GM19463 (cell line): ENCODE measurements around the gene PER1.

Experiments
- ATAC-seq: cut with Tn5 transposase; IDR thresholded peaks from one replicate; pipeline ENCODE4 v1.9.1; 2021; ENCODE audit warnings: mild to moderate bottlenecking, moderate library complexity; ENCODE audit not compliant: unreplicated experiment

PER1 gene

DNA sequence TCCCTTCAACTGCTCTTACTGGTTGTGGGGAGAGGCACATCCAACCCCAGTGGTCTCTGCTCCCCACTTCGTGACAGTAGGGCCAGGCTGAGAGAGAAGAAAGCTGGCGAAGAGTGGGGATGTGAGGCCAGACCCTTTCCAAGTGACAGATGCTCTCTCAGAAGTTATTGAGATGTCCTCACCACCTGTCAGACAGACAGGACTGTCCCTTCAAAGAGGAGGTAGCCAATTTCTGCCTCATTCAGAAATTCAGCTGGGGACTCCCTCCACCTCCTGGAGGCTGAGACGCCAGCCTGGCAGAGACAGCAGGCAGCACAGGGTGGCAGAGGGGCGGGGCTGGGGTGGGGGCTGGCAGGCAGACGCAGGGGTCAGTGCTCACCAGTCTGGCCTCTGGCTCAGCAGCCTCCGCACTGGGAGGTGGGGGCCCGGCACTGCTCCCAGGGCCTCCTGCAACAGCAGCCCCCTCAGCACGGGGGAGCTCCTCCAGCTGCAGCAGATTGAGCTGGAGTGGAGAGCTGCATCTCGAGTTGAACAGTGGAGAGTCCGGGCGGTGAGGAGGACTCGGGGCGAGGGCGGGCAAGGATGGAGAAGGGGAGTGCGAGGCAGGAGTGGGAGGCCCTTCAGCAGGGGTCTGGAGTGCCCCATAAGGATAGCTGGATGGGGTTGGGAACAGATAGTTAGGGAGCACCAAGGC, 9.2 kb downstream of the PER1 start:
- ATAC-seq = no peak

DNA sequence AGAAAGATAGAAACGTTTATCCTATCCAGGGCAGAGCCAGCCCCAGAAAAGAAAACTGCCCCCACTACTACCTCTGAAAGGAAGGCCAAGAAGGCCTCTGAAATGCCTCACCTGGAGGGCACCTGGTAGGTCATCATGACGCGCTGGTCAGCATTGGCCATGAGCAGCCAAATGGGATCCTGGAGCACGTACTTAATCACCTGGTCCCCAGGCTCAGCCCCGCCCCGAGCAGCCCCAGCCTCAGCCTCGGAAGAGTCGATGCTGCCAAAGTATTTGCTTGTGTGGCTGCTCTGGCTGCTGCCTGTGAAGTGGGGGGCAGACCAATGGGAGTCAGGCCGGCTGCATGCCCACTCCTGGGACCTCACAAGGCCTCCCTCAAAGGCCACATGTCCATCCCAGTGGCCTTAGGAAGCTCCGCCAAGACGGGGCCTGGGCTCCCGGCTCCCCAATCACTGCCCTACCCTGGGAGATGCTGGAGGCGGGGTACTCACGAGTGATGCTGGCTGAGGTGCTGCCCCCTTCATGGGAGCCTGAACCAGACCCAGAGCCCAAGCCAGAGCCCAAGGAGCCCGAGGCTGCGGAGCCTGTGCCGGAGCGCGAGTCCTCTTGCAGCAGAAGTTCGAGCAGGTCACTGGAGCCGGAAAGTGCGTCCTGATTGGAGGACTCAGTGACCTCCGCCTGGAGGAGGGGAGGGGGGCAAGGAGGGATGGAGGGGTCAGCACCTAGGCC, 9.9 kb downstream of the PER1 start:
- ATAC-seq = no peak

DNA sequence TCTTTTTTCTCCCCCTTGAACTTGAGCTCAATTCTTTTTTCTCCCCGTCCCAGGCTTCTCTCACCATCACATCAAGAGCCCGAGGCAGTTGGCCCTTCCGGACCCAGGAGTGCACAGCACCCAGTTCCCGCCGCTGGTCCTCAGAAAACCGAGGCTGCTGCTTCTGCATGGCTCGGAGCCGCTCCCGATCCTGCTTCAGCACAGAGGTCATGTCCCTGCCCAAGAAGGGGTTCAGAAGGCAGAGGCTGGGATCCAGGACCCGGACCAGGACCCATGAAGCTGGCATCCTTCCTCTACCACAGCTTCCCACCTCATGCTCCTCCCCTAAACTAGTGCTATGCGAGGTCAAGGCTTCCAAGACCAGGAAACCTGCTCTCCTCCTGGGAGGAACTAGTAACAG, 10.5 kb downstream of the PER1 start:
- ATAC-seq = no peak

DNA sequence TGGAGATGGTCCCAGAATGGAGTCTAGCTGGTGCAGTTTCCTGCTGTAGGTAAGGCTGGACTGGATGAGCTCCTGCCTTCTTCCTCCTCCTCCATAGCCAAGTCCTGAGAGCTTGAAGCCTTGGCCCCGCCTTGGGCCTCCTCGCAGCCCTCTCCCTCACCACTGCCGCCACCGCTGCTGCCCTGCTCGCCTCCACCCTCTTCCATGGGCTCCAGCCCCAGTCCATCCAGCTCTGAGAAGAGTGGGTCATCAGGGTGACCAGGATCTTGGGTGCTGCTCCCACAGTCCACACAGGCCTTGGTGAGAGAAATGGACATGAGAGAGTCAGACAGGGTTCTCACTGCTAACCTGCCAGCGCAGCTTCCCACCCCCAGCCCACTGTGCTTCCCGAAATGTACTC, 11.2 kb downstream of the PER1 start:
- ATAC-seq = no peak

DNA sequence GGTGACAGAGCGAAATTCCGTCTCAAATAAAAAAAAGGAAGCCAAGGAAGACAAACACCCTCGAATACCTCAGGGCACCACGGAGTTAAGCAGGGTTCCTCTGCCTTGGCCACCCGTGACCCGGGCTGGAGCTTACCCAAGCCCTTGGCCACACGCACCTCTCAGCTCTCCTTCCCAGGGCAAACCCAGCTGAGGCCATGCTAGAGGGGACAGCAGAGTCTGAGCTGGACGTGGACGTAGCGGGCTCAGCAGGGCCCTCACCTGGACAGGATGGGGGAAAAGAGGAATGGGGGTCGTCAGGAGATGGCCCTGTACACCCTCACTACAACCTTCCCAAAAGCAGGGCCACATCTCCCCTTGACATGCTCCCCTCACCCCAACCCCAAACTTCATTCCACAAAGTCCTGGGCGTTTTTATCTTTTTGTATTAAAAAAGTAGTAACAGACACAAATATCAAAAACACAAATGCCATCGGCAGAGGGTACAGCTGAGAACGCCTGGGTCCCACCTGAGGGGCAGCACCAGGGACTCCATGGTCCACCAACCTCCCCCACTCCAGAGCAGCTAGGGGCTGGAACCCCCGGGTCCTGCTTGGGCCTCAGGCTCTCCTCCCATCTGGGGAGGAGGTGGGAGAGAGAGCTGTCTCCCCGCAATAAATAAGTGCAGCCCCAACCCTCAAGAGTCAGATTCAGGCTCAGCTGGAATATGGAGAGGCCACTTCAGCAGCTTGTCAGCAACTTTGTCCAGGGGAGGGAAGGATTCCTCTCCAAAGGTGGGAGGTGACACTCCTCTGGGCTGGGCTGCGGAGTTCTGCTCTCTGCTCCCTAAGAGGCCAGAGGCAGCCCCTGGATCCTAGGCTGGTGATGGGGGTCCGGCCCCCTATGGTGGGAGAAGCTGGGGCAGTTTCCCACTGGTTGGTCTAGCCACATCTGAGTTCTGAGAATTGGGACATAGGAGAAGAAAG, 11.9 kb downstream of the PER1 start:
- no peak for ATAC-seq

DNA sequence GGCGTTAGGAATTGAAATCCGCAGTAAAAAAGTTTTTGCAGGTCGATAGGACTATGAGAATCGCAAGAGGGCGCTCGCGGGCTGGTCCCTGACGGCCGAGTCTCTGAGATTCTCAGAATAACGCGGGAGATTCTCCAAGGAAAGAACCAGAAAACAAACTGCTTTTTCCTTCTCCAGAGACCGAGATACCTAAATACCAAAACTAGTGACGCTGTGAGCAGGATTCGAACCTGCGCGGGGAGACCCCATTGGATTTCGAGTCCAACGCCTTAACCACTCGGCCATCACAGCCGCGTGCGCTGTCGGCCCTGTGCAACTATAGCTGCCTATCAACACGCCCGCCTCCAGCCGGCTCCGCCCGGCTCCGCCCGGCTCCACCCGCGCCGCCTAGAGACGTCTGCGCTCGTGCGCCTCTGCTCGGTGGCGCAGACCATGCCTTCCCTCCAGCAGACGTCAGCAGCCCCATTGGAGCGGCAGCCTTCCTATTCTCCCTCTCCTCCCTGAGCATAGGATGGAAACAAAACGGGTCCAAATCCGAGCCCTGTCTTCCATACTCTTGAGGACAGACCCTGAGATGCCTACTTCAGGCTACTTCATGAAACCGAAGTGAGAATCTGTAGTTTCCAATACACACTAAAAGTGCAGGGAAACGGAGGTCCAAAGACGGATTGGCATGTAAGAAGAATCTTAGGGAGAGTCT, 13.4 kb downstream of the PER1 start:
- ATAC-seq = peak; percentile 87

DNA sequence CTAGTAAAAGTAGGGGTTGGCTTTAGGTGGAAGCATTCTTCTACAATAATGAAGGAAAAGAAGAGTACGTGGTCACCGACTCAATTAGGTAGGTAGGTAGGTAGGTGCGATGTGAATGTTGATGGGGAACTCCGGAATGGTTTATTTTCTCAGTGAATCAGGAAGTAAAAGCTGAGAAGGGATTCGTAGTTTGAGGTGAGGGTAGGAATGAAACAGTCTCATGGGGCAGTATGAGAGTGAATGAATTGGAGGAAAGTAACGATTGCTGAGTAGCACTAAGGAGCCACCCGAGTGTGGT, 13.9 kb downstream of the PER1 start:
- no peak for ATAC-seq

DNA sequence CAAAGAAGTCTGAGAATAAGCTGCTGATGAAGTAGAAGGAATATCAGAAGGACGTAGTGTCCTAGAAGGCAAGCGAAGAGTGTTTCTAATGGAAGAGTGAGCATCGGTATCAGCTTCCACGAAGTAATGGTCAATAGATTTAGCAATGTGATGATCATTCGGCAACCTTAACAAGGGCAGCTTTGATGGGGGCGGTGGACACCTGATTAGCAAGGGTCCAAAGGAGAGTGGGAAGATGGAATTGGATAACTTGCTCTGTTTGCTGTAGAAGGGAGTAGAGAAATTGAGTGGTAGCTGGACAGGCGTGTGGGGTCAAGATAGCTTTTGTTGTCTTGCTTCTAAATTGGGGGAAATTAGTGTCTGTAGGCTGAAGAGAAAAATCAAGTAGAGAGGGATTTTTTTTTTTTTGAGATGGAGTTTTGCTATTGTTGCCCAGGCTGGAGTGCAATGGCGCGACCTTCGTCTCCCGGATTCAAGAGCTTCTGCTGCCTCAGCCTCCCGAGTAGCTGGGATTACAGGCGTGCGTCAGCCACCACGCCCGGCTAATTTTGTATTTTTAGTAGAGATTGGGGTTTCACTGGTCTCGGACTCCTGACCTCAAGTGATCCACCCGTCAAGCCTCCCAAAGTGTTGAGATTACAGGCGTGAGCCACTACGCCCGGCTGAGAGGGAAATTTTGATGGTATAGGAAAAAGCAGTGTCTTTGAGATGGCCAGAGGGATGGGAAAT, 14.4 kb downstream of the PER1 start:
- no peak for ATAC-seq

DNA sequence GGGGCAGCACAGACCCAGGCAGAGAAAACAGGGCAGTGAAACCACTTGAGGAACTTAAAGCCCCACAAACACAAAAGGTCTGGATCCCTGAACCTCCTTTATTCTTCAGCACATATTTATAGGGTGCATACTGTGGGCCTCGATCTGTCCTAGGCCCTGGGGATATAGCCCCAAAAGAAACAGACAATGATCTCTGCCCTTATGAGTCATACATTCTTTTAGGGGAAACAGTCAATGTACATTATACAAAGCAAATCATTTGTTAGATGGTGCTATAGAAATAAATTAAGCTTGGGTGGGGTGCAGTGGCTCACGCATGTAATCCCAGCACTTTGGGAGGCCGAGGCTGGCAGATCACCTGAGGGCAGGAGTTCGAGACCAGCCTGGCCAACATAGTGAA, 18.3 kb downstream of the PER1 start:
- no peak for ATAC-seq

DNA sequence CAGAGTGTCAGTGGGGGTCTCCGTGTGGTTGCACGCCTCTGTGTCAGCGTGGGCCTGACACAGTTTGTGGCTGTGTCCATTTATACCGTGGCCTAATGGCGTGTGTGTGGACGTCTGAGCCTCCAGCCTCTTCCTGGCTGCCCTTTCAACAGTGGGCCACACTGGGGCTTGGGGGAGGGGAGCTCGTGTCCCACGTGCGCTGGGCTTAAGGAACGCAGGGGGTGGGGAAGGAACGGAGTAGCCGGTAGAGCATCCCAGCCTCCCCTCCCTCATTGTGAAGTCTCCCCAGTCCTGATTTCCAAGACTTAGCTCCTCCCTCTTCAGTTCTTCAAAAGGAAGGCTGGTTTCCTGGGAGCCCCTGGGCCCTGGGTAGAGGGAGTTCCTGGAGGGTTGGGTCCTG, 18.8 kb downstream of the PER1 start:
- ATAC-seq = no peak

DNA sequence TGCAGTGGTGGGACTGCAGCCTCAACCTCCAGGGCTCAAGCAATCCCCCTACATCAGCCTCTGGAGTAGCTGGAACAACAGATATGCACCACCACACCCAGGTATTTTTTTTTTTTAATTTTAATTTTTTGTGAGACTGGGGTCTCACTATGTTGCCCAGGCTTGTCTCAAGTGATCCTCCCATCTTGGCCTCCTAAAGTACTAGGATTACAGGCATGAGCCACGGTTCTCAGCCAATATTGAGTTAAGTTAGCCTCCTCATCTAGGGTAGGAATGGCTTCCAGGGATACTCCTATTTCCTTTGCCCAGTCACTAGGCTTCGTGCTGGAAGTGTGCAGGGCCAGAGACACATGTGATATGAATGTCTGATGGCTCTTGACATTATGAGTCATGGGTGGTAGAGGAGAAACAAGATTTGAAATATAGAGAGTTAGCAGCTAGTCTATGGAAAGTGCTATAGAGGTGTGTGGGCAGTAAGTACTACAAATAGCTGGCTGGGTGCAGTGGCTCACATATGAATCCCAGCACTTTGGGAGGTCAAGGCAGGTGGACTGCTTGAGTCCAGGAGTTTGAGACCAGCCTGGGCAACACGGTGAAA, 20.3 kb downstream of the PER1 start:
- no peak for ATAC-seq

DNA sequence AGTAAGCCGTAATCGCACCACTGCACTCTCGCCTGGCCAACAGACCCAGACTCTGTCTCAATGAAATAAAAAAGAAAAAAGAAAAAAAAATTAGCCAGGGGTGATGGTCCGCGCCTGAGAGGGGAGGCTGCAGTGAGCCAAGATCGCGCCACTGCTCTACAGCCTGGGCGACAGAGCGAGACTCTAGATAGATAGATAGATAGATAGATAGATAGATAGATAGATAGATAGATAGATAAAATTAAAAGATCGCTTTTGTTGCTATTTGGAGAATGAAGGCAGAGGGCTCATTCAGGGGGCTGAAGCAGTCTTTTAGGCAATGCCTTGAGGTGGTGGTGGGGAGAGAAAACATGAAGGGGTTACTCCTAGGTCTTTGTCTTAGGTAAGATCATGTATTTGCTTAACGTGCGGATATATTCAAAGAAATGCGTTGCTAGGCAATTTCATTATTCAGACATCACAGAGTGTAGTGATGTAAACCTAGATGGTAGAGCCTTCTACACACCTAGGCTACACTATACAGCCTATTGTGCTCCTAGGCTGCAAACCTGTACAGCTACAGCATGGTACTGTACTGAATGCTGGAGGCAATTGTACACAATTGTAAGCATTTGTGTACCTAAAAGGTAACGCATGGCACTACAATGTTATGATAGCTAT, 23.9 kb downstream of the PER1 start:
- no peak for ATAC-seq

DNA sequence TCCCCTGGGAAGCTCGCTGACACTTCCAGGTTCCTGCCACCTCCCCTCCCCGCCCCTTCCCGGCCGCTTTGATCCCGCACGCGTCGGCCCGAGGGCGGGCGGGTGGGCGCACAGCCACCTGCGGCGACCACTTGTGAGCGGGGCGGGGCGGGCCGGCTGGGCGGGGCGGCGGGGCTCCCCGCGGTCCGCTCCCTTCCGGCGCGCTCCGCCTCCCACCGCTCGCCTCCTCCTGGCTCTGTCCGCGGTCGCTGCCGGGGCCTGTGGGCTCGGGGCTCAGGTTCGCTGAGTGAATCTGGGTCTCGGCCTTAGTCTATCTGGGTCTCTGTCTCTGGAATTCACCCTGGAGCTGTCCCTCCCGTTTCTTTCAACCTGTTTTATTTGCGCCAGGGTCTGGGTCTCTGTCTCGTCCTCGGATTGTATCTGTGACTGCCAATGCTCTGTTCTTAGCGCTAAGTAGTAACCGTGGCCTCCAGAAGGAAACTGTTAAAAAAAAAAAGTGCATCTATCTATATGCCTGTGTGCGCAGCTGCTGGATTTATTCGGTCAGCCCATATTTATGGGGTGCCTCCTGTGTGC, 25.6 kb downstream of the PER1 start:
- ATAC-seq = peak; percentile 33

DNA sequence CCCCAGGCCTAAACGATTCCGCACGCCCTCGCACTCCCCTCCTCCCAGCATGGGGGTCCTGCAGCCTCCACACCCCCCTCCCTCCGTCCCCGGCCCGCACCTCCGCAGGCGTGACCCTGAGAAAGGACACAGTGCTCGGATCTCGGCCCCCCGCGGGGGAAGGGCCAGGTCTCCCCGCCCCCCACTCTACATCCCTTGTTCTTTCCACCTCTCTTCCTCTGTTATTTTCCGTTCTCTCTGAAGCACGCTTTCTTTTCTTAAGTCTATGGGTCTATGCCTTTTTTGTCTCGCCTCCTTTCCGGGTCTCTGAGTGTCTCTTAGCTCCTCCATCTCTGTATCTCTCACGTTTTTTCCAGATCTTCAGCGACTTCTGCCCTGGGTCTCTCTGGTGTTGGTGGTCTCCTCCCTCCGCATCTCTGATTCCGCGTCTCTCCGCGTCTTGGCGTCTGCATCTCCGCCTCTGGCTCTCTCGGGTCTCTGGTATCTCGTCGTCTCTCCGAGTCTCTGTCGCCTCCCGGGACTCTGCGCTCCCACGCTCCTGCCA, 26.2 kb downstream of the PER1 start:
- ATAC-seq = peak; percentile 2

DNA sequence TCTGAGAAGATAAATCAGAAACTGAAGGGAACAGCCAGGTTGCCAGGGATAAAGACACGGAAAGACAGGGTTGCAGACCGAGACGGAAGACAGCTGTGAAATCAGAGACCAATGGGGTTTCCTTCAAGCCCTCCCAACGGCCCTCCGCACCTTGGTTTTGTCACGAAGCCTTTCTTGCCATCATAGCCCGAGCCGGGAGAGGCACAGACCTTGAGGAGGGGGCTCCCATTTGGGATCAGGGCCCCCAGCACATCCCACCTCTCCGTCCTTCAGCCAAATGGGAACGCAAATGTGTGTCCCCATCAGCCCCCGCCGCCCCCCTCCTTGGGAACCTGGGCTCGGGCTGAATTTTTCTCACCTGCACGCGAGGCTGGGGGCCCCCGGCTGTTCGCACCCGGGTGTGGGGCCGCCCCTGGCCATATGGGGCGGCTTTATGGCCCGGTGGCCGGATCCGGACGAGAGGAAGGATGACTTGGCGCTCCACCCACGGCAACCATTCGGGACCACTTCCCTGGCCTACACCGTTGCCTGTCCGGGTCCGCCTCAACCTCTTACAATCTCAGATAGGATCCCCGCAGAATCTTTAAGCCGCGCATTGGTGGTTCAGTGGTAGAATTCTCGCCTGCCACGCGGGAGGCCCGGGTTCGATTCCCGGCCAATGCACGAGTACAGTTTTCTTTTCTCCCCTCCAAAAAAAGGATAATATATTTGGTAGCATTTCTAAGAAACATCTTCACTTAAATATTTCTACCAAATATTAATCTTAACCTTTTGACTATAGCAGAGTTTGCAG, 26.9 kb downstream of the PER1 start:
- ATAC-seq = no peak

DNA sequence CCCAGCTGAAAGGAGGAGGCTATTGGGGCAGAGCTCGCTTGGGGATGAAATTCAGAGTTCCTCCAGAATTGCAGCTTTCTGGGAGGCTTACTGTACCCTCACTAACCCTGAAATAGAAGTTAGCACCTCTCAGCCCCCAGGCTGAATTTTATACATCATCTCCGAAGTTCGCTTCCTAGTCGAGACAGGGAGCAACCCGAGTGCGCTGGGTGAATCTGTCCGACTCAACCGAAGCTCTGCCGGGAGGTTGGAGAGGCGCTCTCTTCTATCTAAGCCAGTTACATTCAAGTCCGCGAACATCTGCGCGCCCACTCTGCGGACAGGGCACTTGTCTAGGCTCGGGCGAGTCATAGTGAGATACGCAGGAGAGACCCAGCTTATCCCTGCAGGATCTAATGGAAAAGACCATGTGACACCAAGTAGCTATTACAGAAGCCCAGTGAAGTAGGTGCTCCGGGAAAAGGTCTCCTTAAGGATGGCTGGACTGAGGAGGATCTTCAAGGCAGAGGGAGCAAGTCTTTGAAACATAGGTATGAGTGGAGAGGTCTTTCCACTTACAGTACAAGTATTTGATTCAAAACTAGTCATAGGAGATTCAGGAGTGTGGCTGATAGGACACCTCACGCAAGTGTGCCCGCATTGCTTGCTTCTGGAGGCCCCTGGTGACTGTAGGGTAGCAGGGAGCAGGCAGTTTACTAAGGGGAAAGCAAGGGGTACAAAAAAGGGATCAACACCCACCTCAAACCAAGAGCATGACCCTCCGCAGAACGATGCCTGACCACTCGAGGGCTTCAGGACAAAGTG, 27.7 kb downstream of the PER1 start:
- ATAC-seq = no peak

DNA sequence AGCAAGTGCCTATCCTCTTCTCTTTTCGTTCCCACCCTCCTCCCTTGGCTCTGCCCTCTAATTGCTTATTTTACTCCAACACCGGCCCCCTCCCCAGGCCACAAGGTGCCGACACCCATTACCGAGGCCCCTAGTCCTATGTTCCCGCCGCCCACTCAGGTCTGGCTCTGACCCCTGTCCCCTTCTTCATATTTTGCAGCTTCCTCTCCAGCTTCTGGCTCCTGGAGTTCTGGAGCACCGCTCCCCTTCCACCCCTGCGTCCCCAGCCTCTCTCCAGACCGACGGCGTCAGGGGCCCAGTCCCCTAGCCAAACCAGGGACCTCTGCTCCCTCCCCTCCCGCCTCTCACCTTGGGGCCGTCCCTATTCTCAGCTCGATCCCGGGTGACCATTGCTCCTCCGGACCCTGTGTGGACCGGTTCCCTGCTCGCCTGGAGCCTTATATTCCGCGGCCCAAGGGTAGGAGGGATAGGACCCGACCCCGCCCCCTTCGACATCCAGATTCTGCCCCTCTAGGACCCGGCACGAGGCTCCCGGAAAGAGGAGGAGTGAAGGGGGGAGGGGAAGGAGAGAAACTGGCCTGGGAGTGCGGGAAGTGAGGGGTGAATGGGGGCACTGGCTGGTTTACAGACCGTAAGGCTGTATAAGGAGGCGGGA, 28.4 kb downstream of the PER1 start, which contains the start of gene HES7:
TSS of gene HES7 (minus strand) at position 412 of the 655 bp plus-strand sequence. CDS start at position 390, 22 bp downstream.
- ATAC-seq = no peak
